K562 (cell line): Measurements from ENCODE around the gene DYNLL1. TPM values are rescaled to one million over a fixed set of nuclear protein-coding genes. Genes with fewer than 3 reads are reported as not detected.
A peak's percentile ranks its signal among the peaks of the same experiment; 100 is the strongest.

Experiments
- DACH1 ChIP-seq: fragments of 450-650 bp; IDR thresholded peaks from 2 replicates; pipeline ENCODE4 v1.6.1; 2018; ENCODE audit not compliant: partially characterized antibody
- ETS1 ChIP-seq: conservative IDR thresholded peaks from 2 replicates; pipeline ENCODE4 v1.6.1; 2011; ENCODE audit warnings: low read depth, mild to moderate bottlenecking, low read length; ENCODE audit not compliant: control insufficient read depth
- FOXA3 ChIP-seq, 2 experiments: fragments of 450-650 bp in 1 of 2; sonication (generic) in 1 of 2; formaldehyde crosslinking; IDR thresholded peaks in 1 of 2; conservative IDR thresholded peaks in 1 of 2; 2 replicates each; pipeline versions ENCODE4 v1.4.0 to v1.8.0; 2020 to 2022; ENCODE audit warnings: mild to moderate bottlenecking in 2 of 2, missing genetic modification reagents in 1 of 2
- FOXM1 ChIP-seq, 2 experiments: fragments of 450-650 bp in 1 of 2; sonication (generic) in 1 of 2; formaldehyde crosslinking in 1 of 2; IDR thresholded peaks; 2 replicates each; pipeline versions ENCODE4 v1.6.1 to v1.9.0; 2017 to 2022; ENCODE audit warnings: low read depth in 2 of 2, mild to moderate bottlenecking in 2 of 2, missing genetic modification reagents in 1 of 2, moderate library complexity in 1 of 2
- FOXP1 ChIP-seq: sonication (generic); formaldehyde crosslinking; IDR thresholded peaks from 2 replicates; pipeline ENCODE4 v1.8.0; 2022; ENCODE audit warnings: mild to moderate bottlenecking, missing genetic modification reagents
- GABPB1 ChIP-seq: sonication (generic); formaldehyde crosslinking; IDR thresholded peaks from 2 replicates; pipeline ENCODE4 v1.8.0; 2022; ENCODE audit warnings: mild to moderate bottlenecking, missing genetic modification reagents
- HES1 ChIP-seq: fragments of 450-650 bp; IDR thresholded peaks from 2 replicates; pipeline ENCODE4 v1.6.1; 2016; ENCODE audit warnings: low read depth, mild to moderate bottlenecking, moderate library complexity
- NBN ChIP-seq: fragments of 450-650 bp; IDR thresholded peaks from 2 replicates; pipeline ENCODE4 v1.6.1; 2016; ENCODE audit warnings: low read depth, mild to moderate bottlenecking
- NFRKB ChIP-seq: fragments of 450-650 bp; IDR thresholded peaks from 2 replicates; pipeline ENCODE4 v1.6.1; 2016; ENCODE audit warnings: low read depth
- NONO ChIP-seq, 2 experiments: fragments of 200-400 bp in 1 of 2; fragments of 450-650 bp in 1 of 2; formaldehyde crosslinking in 1 of 2; IDR thresholded peaks; 2 replicates each; pipeline ENCODE4 v1.6.1; 2017; ENCODE audit warnings: low read depth in 2 of 2, mild to moderate bottlenecking in 2 of 2, moderate library complexity in 2 of 2, low read length in 1 of 2
- NR2C2 ChIP-seq, 2 experiments: fragments of 200-800 bp in 1 of 2; sonication (Bioruptor generic) in 1 of 2; sonication (generic) in 1 of 2; formaldehyde crosslinking in 1 of 2; IDR thresholded peaks; 2 replicates each; pipeline versions ENCODE4 v1.6.1 to v1.8.0; 2016 to 2022; ENCODE audit warnings: mild to moderate bottlenecking in 1 of 2, missing compliant biosample characterization in 1 of 2, missing genetic modification characterization in 1 of 2, missing genetic modification reagents in 1 of 2
- RBM25 ChIP-seq: fragments of 200-400 bp; formaldehyde crosslinking; IDR thresholded peaks from 2 replicates; pipeline ENCODE4 v1.6.1; 2018; ENCODE audit warnings: low read length, low read depth, moderate library complexity; ENCODE audit not compliant: severe bottlenecking
- TAF7 ChIP-seq: fragments of 450-650 bp; IDR thresholded peaks from 2 replicates; pipeline ENCODE4 v1.6.1; 2016; ENCODE audit warnings: missing genetic modification characterization, missing compliant biosample characterization
- ZBTB33 ChIP-seq: sonication (generic); formaldehyde crosslinking; IDR thresholded peaks from 2 replicates; pipeline ENCODE4 v1.8.1; 2023; ENCODE audit warnings: mild to moderate bottlenecking, missing genetic modification reagents
- ZFX ChIP-seq: sonication (generic); formaldehyde crosslinking; IDR thresholded peaks from 2 replicates; pipeline ENCODE4 v1.8.0; 2022; ENCODE audit warnings: mild to moderate bottlenecking, missing genetic modification reagents, moderate library complexity
- ZNF24 ChIP-seq: fragments of 450-650 bp; IDR thresholded peaks from 2 replicates; pipeline ENCODE4 v1.6.1; 2016
- ZNF584 ChIP-seq: fragments of 200-800 bp; sonication (Bioruptor generic); IDR thresholded peaks from 2 replicates; pipeline ENCODE4 v1.6.1; 2016; ENCODE audit warnings: low read depth, mild to moderate bottlenecking, missing genetic modification characterization, missing compliant biosample characterization
- polyA plus RNA-seq, 8 experiments: library from polyadenylated mRNA; depleted of rRNA in 4 of 8; stranded (reverse) in 5 of 8; unstranded in 3 of 8; fragments of >200 nt; fragmentation: Nextera tagmentation in 2 of 8; fragmentation: Illumina TruSeq in 1 of 8; extraction: Ambion mirVana in 2 of 8; extraction: Trizol in 1 of 8; gene quantifications; 2 replicates each; pipeline versions ENCODE4 v1.2.1 to v1.2.3, GENCODE V29; 2011 to 2014; ENCODE audit warnings: inconsistent platforms in 1 of 8, missing spikeins in 1 of 8
- total RNA-seq, 7 experiments: library from RNA; depleted of rRNA in 6 of 7; stranded (reverse); fragments of >200 nt in 6 of 7; fragmentation: Illumina TruSeq in 2 of 7; extraction: Trizol in 2 of 7; gene quantifications; 2 replicates each; pipeline versions ENCODE4 v1.2.1 to v1.2.3, GENCODE V29; 2011 to 2021; ENCODE audit warnings: low replicate concordance in 1 of 7

DYNLL1 gene
- total and polyA plus RNA-seq, 9 of the 15 experiments (the other 6 are each of a cell fraction or from before 2014, with no cell fraction given), result 303 to 1,112 (median 468) TPM

GRCh38 chr12:120470150-120470784 lies 25.6 kb upstream of the DYNLL1 start (continued):
- TF ChIP-seq ZBTB33 (CRISPR knock-in tag) (no peak), NONO (IDR thresholded peaks at IDR 0.05; ENCODE audit: low read depth in 2 of 2, low read length in 1 of 2) (no peak; a peak in 1 of 4 replicates), ZNF24 (no peak), DACH1 (no peak), GABPB1 (0 out of 2 replicates have a peak, but pooled peaks have one; percentile 19), FOXM1 (IDR thresholded peaks at IDR 0.05; ENCODE audit: low read depth) (0 out of 2 replicates have a peak, but pooled peaks have one; percentile 1), FOXM1 (CRISPR knock-in tag; IDR thresholded peaks at IDR 0.05; ENCODE audit: low read depth) (no peak), ZFX (CRISPR knock-in tag) (peak; percentile 67), RBM25 (no peak), FOXP1 (CRISPR knock-in tag) (0 out of 2 replicates have a peak, but pooled peaks have one; percentile 4), NR2C2 (CRISPR knock-in tag; IDR thresholded peaks at IDR 0.05) (no peak), NR2C2 (tag; IDR thresholded peaks at IDR 0.05) (0 out of 2 replicates have a peak, but pooled peaks have one; percentile 23), FOXA3 (CRISPR knock-in tag; conservative IDR thresholded peaks at IDR 0.05 in 1 of 2, IDR thresholded peaks at IDR 0.05 in 1 of 2) (0 out of 4 replicates have a peak, but pooled peaks of 1 of the 2 experiments have one; percentile 56), ZNF584 (CRISPR knock-in tag) (0 out of 2 replicates have a peak, but pooled peaks have one; percentile 25), TAF7 (0 out of 2 replicates have a peak, but pooled peaks have one; percentile 7), NFRKB (0 out of 2 replicates have a peak, but pooled peaks have one; percentile 47), NBN (no peak), HES1 (no peak), ETS1 (no peak)
